Measurements from ENCODE around the gene TPM2. TPM values are rescaled to one million over a fixed set of nuclear protein-coding genes. Genes with fewer than 3 reads are reported as not detected.

The TPM2 gene
- total and polyA plus RNA-seq, 9 of the 15 experiments (the other 6 are each of a cell fraction or from before 2014, with no cell fraction given), result 0.28 to 16.1 (median 4.5) TPM

GRCh38 chr9:35728041-35728971 is 38.6 kb upstream of the TPM2 start (continued):
- TF ChIP-seq ARID3A (IDR thresholded peaks at IDR 0.05; ENCODE audit: borderline replicate concordance, low read depth, low read length), result peak; percentile 62; the same call in 1 of the 2 replicates
- no peak for TF ChIP-seq ZNF121 (CRISPR knock-in tag; conservative IDR thresholded peaks at IDR 0.05)
- no peak for TF ChIP-seq HOXB6 (CRISPR knock-in tag; IDR thresholded peaks at IDR 0.05; ENCODE audit: borderline replicate concordance)
- no peak for TF ChIP-seq ZNF324 (CRISPR knock-in tag; IDR thresholded peaks at IDR 0.05)
- no peak for TF ChIP-seq GTF2A2 (tag; IDR thresholded peaks at IDR 0.05)
- TF ChIP-seq ZNF395 (CRISPR knock-in tag; IDR thresholded peaks at IDR 0.05), result peak; percentile 77
- 0 out of 2 replicates have a peak, but pooled peaks have one; percentile 16 for TF ChIP-seq LCOR (CRISPR knock-in tag; IDR thresholded peaks at IDR 0.05)
- TF ChIP-seq MYC (IDR thresholded peaks at IDR 0.05; ENCODE audit: low read depth, low read length), result no peak
- no peak for TF ChIP-seq MYC (CRISPR knock-in tag; IDR thresholded peaks at IDR 0.05; ENCODE audit: borderline replicate concordance, low read depth)
- TF ChIP-seq IRF9 (tag; IDR thresholded peaks at IDR 0.05), result no peak
- no peak for TF ChIP-seq PHB (CRISPR knock-in tag; IDR thresholded peaks at IDR 0.05)
- TF ChIP-seq C11orf30 (IDR thresholded peaks at IDR 0.05; ENCODE audit: low read depth), result peak; percentile 77
- no peak for TF ChIP-seq ZFP91 (CRISPR knock-in tag; IDR thresholded peaks at IDR 0.05)
- TF ChIP-seq GTF2F1 (IDR thresholded peaks at IDR 0.05; ENCODE audit: low read depth, low read length), result no peak
- no peak for TF ChIP-seq NFATC3 (IDR thresholded peaks at IDR 0.05)
- TF ChIP-seq MAX (CRISPR knock-in tag; IDR thresholded peaks at IDR 0.05), result no peak
- TF ChIP-seq MCM7 (IDR thresholded peaks at IDR 0.05), result no peak
- no peak for TF ChIP-seq BRCA1 (IDR thresholded peaks at IDR 0.05)
- no peak for TF ChIP-seq BRCA1 (CRISPR knock-in tag; IDR thresholded peaks at IDR 0.05)
- peak; percentile 35; the same call in 1 of the 2 replicates for TF ChIP-seq BHLHE40 (IDR thresholded peaks at IDR 0.05; ENCODE audit: low read length)
